Duodenal mucosa (tissue), 2 donors: ENCODE data around the gene FOXN3.

ENCODE experiments used
- H3K27ac ChIP-seq: one replicate; pipeline ENCODE4 v1.7.0; 2013; ENCODE audit warnings: low read depth, low read length
- H3K27me3 ChIP-seq, 2 donors: one replicate each; pipeline ENCODE4 v1.7.0; 2013; ENCODE audit warnings: low read length in 2 of 2, control low read depth in 1 of 2; ENCODE audit not compliant: insufficient read depth in 2 of 2, control insufficient read depth in 1 of 2
- H3K36me3 ChIP-seq, 2 donors: one replicate each; pipeline ENCODE4 v1.7.0; 2013; ENCODE audit warnings: low read length in 2 of 2, control low read depth in 1 of 2; ENCODE audit not compliant: insufficient read depth in 2 of 2, control insufficient read depth in 1 of 2
- H3K4me1 ChIP-seq, 2 donors: one replicate each; pipeline ENCODE4 v1.7.0; 2013; ENCODE audit warnings: low read length in 2 of 2, control low read depth in 1 of 2; ENCODE audit not compliant: insufficient read depth in 2 of 2, control insufficient read depth in 1 of 2
- H3K4me3 ChIP-seq, 2 donors: one replicate each; pipeline ENCODE4 v1.7.0; 2013; ENCODE audit warnings: low read length in 2 of 2, low read depth in 1 of 2
- H3K9ac ChIP-seq, 2 donors: one replicate each; pipeline ENCODE4 v1.7.0; 2013; ENCODE audit warnings: low read length in 2 of 2, low read depth in 1 of 2
- H3K9me3 ChIP-seq, 2 donors: one replicate each; pipeline ENCODE4 v1.7.0; 2013; ENCODE audit warnings: low read length in 2 of 2, control low read depth in 1 of 2; ENCODE audit not compliant: control insufficient read depth in 1 of 2

The FOXN3 gene

DNA sequence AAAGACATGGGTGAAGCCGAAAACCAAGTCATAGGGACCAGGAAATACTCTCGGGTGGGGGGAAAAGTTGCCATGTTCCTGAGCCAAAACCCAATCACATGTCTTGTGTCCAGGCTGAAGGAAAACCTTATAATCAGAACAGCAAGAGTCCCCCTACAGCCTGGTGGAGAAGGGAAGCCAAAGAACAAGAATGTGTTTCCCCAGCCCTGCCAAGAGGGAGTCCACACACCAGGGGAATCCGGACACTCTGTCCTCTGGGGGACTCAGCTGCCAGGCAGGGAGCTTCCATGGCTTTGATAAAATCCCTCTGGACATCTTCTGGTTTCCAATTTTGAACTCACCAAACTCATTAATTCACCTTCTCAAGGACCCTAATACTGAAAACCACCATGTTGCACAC lies 273.0 kb downstream of the FOXN3 start:
- Histone ChIP-seq H3K27me3 (no peaks in the 10 kb centered on the region), H3K9me3 (no peaks in the 10 kb centered on the region), H3K36me3 (no peaks in the 10 kb centered on the region), H3K9ac (no peak overlapping the region), H3K4me1 (peaks cover 0 to 9% of the 10 kb centered on the region in 2 donors), H3K27ac (no peak overlapping the region), H3K4me3 (no peak overlapping the region)

DNA sequence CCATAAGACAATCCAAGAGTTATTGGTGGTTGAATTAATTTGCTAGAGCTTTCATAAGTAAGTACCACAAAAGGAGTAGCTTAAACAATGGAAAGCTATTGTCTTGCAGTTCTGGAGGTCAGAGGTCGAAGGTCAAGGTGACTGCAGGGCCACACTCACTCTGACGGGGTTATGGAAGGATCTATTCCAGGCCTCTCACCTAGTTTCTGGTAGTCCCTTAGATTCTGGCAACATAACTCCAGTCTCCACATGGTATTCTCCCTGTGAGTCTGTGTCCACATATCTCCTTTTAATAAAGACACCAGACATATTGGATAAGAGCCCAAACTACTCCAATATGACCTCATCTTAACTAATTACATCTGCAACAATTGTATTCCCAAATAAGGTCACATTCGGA lies 273.4 kb downstream of the FOXN3 start:
- Histone ChIP-seq H3K36me3 (no peaks in the 10 kb centered on the region), H3K4me1 (peaks cover 0 to 9% of the 10 kb centered on the region in 2 donors), H3K9ac (no peak overlapping the region), H3K9me3 (no peaks in the 10 kb centered on the region), H3K4me3 (no peak overlapping the region), H3K27me3 (no peaks in the 10 kb centered on the region), H3K27ac (no peak overlapping the region)

DNA sequence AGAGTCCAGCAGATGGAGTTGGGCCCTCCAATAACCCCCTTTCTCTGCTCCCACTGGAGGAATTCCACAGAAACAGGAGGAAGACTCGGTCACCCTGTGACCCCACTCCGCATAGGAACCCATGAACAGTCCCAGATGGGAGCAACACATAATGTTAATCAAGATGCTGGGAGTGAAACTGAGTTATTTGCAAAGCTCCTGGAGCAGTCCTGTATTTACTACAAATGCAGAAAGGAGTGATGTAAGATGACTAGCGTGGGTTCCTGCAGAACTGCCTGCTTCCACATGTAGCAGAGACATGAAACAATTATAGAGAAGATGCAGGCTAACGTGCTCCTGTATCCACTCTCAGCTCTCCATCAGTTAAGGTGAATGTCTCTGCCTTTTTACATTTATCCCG lies 274.7 kb downstream of the FOXN3 start:
- H3K4me1 ChIP-seq: peaks cover 0 to 11% of the 10 kb centered on the region in 2 donors
- no peak overlapping the region for H3K4me3 ChIP-seq
- no peaks in the 10 kb centered on the region for H3K27me3 ChIP-seq
- no peak overlapping the region for H3K27ac ChIP-seq
- no peaks in the 10 kb centered on the region for H3K36me3 ChIP-seq
- H3K9ac ChIP-seq: no peak overlapping the region
- H3K9me3 ChIP-seq: no peaks in the 10 kb centered on the region

DNA sequence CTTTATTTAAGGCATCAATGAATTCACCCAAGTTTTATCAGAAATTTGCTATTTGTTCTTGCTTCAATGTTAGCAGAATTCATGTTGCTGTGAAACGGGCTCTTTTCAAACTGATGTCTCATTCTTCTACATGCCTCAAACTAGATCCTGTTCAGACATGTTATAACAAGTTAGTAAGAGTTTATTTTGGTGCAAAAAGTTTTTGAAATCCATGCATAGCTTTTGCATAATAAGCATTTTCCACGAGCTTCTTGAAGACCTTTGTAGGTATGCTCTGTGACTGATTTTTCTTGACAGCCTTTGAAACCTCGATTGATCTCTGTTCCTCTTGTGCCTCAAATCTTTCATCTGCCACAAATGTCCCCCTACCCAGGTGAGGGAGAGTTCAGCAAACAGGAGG lies 275.2 kb downstream of the FOXN3 start:
- peaks cover 0 to 3% of the 10 kb centered on the region in 2 donors for H3K9me3 ChIP-seq
- no peak overlapping the region for H3K27ac ChIP-seq
- H3K36me3 ChIP-seq: no peaks in the 10 kb centered on the region
- H3K9ac ChIP-seq: no peak overlapping the region
- no peaks in the 10 kb centered on the region for H3K27me3 ChIP-seq
- H3K4me3 ChIP-seq: no peak overlapping the region
- H3K4me1 ChIP-seq: peaks cover 0 to 14% of the 10 kb centered on the region in 2 donors

DNA sequence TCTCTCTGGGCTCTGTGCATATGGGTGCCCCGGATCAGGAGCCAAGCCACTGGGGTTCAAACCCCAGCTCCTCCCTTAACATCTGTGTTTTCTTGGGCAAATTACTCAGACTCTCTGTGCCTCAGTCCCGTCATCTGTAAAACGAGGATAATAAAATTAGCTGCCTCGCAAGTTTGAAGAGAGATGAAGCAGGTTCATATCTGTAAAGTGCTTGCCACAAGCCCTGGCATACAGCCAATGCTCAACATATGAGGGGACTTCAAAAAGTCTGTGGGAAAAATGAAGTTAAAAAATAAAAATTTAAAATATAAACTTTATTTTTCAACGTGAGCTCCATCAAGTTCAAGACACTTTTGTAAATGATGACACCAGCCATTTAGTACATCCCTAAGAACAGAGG lies 276.7 kb downstream of the FOXN3 start:
- Histone ChIP-seq H3K4me1 (peaks cover 0 to 14% of the 10 kb centered on the region in 2 donors), H3K36me3 (no peaks in the 10 kb centered on the region), H3K9ac (no peak overlapping the region), H3K4me3 (no peak overlapping the region), H3K27ac (no peak overlapping the region), H3K9me3 (peaks cover 0 to 13% of the 10 kb centered on the region in 2 donors), H3K27me3 (no peaks in the 10 kb centered on the region)

DNA sequence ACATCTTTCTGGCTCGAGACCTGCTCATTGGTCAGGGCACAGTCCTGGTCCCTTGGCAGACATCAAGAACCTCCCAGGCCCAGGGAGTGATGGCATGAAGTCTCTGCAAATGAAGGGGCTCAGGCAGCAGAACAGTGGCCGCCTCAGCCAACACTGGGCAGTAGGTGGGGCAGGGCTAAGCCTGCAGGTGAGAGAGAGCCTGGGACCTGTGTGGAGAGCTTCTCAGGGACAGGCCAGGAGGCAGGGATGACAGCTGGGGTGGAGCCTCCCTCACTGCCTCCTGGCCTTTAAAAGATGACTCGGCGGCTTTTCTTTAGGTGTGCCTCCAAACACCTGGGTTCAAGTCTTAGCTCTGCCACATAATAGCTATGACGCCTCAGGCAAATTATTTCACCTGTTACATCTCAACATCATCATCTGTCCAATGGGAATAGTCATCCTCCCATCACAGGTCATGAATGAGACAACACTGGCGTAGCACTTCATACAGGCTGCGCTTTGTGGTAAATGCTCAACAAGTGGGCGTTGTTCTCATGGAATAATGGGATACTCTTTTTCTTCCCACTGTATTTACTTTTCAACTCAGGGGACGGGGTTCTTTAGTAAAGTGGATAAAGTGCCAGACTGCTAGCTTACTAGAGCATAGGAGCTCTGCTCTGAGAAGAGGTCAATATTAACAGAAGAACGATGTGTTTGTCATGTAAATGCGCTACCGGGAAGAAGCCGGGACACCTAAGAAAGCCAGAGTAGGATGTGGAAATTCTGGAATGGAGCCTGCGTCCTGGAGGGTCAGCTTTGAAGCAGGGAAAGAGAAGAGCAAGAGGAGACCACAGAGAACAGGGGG lies 277.4 kb downstream of the FOXN3 start:
- peaks cover 0 to 10% of the 10 kb centered on the region in 2 donors for H3K4me1 ChIP-seq
- peaks cover 0 to 13% of the 10 kb centered on the region in 2 donors for H3K9me3 ChIP-seq
- H3K4me3 ChIP-seq: no peak overlapping the region

DNA sequence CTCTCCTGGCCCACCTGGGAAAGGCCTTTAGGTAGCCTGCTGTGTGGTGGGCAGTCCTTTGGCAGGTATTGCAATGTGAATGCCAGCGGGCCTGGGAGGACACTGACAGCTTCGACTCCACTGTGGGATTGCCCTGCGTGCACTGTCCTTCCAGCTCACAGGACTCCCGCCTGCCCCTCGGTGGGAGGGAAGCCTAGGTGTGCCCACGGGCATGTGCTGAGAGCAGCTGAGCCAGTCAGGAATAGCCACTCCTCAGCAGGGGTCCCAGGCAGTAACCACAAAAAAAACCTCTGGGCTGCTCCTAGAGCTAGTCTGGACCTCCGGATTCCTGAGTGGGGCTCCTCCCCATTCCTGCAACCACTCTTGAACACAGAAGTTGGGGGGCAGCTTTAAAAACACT lies 278.2 kb downstream of the FOXN3 start:
- Histone ChIP-seq H3K4me3 (no peak overlapping the region), H3K27me3 (no peaks in the 10 kb centered on the region)

More for the DNA sequence above, 277.4 kb downstream of the FOXN3 start:
- Histone ChIP-seq H3K27me3 (no peaks in the 10 kb centered on the region), H3K9ac (no peak overlapping the region), H3K36me3 (no peaks in the 10 kb centered on the region), H3K27ac (no peak overlapping the region)

DNA sequence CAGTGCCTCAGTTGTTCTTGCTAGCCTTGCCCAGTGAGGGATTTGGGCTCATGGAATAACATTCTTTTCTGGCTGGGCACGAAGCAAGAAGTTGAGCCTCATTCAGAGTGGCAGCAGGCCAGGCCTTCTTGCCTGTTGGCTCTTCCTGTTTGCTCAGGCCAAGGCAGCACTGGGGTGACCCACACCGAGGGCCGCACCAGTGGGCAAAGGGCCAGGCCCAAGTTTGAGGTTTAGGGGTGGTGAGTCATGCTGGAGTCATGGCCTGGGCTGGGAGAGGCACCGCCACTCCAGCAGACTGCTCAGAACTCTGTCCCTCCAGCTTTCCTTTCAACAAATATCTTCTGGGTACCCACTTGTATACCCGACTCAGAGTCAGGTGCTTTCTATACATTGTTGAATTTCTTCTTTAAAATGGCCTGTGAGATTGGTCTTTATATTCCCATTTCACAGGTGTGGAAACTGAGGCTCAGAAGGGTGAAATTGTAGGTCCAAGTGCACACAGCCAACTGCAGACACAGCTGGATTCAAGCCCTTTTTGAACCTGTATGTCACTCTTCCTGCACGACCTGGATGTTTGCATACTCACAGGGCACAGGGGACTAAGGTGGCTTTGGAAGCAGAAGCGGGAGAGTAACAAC lies 279.4 kb downstream of the FOXN3 start:
- H3K4me1 ChIP-seq: peaks cover 0 to 6% of the 10 kb centered on the region in 2 donors
- H3K27ac ChIP-seq: no peak overlapping the region
- peaks cover 0 to 13% of the 10 kb centered on the region in 2 donors for H3K9me3 ChIP-seq
- no peaks in the 10 kb centered on the region for H3K27me3 ChIP-seq
- H3K36me3 ChIP-seq: no peaks in the 10 kb centered on the region
- no peak overlapping the region for H3K9ac ChIP-seq
- H3K4me3 ChIP-seq: no peak overlapping the region

More for the DNA sequence above, 278.2 kb downstream of the FOXN3 start:
- H3K36me3 ChIP-seq: no peaks in the 10 kb centered on the region
- peaks cover 0 to 6% of the 10 kb centered on the region in 2 donors for H3K4me1 ChIP-seq
- H3K9ac ChIP-seq: no peak overlapping the region
- H3K9me3 ChIP-seq: peaks cover 0 to 13% of the 10 kb centered on the region in 2 donors
- H3K27ac ChIP-seq: no peak overlapping the region

DNA sequence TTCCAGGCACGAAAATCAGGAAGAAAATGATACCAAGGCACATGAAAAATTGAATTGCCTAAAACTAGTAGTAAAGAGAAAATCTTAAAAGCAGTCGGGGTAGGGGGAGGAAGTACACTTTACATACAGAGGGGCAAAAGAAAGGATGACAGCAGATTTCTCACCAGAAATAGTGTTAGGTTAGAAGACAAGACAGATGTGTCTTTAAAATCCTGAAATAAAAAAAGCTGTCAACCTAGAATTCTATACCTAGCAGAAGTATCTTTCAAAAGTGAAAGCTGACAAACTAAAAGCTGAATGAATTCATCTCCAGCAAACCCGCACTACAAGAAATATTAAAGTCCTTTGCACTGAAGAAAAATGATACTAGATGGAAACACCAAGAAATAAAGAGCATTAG lies 280.4 kb downstream of the FOXN3 start:
- H3K9ac ChIP-seq: no peak overlapping the region
- peaks cover 0 to 13% of the 10 kb centered on the region in 2 donors for H3K9me3 ChIP-seq
- no peaks in the 10 kb centered on the region for H3K27me3 ChIP-seq
- peaks cover 0 to 6% of the 10 kb centered on the region in 2 donors for H3K4me1 ChIP-seq
- H3K36me3 ChIP-seq: no peaks in the 10 kb centered on the region
- H3K27ac ChIP-seq: no peak overlapping the region
- no peak overlapping the region for H3K4me3 ChIP-seq

DNA sequence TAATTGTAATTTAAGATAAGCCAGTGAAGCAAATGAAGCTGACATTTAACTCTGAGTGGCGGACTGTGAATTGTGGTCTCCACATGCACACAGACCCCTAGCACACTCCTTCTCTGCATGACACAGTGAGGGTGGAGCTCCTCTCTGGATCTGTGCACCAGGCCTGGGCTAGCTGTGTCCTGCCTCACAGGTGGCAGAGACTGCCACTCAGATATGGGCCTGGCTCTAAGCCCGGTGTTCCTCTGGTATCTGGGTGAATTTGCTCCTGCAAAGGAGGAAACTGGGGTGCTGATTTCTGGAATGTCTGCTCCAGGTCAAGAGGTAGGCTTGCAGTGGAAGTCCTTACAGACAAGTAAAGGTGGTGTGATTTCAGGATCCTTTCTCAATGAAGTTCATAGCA lies 282.4 kb downstream of the FOXN3 start:
- H3K9me3 ChIP-seq: peaks cover 0 to 13% of the 10 kb centered on the region in 2 donors
- H3K9ac ChIP-seq: no peak overlapping the region
- no peak overlapping the region for H3K4me3 ChIP-seq
- H3K27me3 ChIP-seq: no peaks in the 10 kb centered on the region
- H3K36me3 ChIP-seq: no peaks in the 10 kb centered on the region
- H3K27ac ChIP-seq: no peak overlapping the region
- H3K4me1 ChIP-seq: peaks cover 0 to 6% of the 10 kb centered on the region in 2 donors
